GM18526 (cell line): ENCODE results near the gene UST.

Experiments
- POLR2A ChIP-seq: IDR thresholded peaks from 3 replicates; pipeline ENCODE4 v1.6.1; 2011; ENCODE audit not compliant: insufficient read length; ENCODE audit errors: extremely low read depth

UST gene

DNA sequence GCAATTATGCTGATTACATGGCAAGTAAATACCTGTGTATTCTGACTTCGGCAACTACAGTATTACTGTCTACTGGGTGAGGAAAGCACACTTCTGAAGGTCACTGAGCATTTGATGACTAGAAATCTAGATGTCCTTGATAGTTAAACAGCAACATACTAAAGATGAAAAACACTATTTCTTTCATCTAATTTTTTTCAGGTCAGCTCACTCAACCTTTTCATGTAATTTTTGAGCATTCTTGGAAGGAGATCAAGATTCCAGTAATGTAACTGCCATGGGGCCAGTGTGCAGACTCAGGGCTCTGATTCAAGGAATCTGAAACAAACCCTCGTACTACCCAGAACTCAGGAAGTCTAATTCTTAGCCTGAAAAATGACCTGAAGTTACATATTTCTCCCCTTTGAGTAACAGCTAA is 348.1 kb downstream of the UST start:
- no peak for TF ChIP-seq POLR2A

DNA sequence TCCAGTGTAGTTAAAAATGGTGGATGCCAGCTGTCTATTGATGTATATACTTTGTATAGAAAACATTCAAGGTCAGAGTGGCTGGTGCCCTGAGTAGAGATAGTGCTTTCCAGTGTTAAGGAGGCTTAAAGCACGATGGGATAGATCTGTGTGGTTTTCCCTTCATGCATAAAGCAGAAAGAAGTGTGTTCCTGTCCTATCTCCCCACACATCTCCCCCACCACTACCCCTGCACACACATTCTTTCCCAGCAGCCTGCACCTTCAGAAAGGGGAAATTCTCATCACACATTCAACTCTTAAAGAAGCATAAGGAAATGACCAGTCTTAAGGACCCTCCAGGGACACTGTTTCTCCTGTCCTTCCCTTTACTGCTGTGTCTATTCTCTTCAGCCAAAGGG is 349.0 kb downstream of the UST start:
- no peak for TF ChIP-seq POLR2A

DNA sequence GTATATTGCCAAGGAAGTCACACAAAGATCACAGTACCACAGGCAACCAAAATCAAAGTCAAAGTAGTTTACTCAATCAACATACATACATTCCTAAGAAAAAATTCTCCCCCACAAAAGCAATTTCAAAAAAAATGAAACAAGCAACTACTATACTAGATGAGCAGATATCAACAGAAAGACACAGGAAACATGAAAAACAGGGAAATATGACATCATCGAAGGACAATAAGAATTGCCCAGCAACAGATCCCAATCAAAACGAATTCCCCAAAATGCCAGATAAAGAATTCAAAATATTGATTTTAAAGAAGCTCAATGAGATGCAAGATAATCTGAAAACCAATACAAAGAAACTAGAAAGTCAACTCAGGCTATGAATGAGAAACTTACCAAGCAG is 351.0 kb downstream of the UST start:
- TF ChIP-seq POLR2A = no peak

DNA sequence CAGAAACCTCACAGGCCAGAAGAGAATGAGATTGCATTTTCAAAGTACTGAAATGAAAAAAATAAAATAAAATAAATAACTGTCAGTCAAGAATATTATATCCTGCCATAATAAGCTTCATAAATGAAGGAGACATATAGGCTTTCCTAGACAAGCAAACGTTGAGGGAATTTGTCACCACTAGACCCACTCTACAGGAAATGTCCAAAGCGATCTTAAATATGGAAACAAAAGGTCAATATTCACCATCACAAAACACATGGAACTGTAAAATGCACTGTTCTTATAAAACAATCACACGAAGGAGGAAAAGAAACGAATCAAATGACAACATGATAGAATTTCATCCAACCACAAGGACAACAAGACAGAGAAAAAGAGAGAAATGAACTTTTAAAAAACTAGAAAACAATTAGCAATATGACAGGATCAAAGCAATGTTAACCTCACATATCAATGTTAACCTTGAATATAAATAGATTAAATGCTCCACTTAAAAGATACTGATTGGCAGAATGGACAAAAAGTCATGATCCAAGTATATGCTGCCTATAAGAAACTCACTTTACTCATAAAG is 352.0 kb downstream of the UST start:
- TF ChIP-seq POLR2A = no peak

DNA sequence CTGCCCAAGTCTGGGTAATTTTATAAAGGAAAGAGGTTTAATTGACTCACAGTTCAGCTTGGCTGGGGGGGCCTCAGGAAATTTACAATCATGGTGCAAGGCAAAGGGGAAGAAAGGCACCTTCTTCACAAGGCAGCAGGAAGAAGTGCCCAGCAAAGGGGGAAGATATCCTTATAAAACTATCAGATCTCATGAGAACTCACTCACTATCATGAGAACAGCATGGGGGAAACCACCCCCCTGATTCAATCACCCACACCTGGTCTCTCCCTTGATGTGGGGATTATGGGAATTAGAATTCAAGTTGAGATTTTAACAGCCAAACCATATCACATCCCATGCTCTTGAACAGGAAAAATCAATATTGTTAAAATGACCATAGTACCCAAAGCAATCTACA is 355.5 kb downstream of the UST start:
- TF ChIP-seq POLR2A = no peak

DNA sequence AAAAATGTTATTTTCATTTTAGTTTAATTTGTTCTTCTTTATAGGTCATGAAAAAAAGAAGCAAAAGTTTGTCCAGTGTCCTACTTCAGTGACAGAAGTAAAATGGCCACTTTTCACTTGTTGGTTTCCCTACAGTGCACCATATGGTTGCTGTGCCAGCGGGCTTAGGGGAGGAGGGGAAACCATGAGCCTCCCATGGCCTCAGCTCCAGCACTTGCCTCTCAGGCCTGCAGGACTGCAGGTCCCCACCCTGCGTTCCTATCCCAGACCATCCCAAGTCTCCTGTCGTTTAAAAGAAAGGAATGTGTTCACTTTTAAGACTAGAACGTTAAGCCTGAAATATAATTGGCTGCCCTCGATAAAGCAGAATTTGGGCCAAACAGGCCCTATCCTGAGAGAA is 360.7 kb downstream of the UST start:
- no peak for TF ChIP-seq POLR2A

DNA sequence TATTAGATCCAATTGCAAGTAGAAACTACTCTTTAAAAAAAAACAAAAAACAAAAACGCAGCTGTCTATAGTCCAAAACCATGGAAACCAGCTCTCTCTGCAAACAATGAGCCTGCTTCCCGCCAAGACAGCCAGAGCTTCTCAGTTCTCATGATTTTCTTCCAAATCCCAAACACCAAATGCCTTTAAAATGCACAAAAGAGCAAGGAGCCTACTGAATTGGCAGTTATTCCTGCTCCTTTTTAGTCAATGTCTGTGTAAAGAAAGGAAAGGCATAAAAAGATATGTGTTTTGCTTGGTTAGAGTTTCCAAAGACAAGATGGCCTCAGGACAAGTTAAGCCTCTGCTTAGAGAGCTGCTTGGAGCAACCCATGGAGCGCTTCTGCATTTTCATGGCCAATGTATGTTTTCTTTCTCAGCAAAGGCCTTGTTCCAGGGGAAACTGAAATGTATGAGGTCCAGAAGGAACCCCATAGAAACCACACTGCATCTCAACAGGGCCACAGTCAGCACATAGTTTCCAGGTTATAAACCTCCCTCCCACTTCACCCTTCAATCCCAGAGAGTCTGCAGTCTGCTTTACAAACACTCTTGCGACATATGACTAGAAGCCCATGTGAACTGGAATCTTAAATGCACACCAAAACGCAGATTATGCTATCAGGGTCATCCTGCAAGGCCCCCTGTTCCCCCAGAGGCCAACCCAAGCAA is 361.4 kb downstream of the UST start:
- TF ChIP-seq POLR2A = no peak

DNA sequence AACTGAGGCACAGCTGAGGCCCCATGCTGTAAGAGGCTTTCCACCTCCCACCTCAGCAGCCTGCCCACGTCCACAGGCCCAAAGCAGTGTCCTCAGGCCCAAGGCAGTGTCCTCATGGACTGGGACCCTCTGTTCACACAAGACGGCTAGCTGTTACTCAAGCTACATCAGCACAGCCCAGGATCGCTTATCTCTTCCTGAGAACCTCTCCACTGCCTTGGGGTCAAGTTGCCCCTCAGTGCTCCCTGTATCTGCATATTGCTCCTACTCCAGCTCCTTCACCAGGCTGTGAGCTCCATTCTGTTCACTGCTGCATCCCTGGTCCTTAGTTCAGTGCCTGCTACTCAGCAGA is 361.9 kb downstream of the UST start:
- no peak for TF ChIP-seq POLR2A

DNA sequence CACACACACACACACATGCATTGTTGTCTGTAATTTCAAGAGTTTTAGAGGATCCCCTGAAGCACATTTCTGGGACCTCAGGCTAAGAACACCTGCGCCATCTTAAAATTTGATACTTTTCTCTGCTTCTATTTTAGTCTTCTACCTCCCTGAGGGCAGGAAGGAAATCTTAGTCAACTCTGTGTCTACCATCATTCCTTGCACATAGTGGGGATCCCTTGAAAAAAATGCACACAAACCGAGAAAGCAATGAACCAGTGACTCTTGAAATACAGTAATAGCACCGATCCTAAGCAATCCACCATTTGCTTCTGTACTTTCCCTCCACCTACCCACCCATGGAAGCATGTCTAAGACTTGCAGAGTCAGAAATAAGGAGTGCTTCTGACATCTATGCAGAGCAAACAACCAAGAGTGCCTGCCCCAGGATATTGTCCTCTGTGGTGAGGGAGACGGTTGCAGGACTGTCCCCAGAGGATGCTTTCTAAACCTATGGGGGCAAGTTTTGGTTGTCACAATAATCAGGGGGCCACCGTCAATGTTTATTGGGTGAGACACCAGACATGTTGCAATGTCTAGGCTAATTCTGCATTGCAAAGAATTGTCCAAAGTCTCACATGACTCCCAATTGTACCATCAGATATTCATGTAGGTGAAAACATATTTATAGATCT is 362.7 kb downstream of the UST start:
- no peak for TF ChIP-seq POLR2A

DNA sequence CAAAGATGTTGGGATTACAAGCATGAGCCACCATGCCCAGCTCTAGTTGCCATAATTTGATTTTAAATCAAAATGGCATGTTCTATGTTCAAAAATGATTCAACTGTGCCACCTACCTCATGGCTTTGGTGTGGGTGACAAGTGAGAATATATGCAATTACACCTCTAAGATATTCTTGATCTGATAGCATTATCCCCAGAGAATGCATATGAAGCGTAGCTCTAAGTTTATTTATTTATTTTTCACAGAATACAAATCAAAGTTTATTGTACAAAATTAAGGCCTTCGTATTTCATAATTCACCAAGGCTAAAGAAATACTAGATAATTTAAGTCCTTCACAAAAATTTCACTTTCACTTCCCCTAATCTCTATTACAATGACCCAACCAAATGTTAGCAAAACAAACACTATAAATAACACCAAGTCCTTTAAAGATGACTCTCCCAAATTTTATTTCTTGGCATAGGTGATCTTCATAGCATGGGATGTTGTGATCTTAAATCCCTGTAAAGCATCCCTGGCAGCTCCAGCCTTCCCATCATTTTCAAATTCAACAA is 364.8 kb downstream of the UST start:
- TF ChIP-seq POLR2A = no peak

DNA sequence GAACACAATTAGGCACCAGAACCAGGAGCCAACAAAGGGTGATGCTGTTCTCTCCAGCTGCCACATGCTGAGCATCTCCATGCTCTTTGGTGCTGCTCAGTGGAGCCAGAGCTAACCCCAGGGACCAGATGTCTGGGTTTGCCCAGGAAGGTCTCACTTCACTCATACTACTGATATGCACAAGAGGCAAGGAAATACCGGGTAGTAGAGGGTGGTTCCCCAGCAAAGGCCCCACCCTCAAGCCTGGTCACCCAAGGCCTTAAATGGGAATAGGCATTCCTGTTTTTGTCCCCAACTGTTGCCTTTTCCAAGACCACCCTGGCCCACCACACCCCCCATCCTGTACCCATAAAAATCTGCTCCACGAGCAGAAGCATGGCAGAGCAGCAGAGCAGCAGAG is 366.1 kb downstream of the UST start:
- no peak for TF ChIP-seq POLR2A

DNA sequence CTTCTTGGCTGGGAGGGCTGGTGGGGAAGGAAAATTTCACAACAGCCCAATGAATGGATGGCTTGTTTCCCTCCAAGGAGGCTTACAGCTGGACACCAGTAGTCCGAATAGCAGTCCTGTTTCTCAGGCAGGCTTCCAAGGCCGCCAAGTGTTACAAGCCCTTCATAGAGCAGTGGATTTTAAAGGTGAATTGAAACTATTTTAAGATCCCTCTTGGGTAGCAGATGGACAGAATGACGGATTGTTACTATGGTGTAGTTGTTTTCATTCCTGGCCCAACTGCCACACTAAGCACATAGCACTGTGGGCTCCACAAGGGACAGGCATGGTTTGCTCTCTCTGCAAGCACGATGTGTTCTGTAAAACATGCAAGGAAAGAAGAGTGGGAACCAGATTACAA is 367.3 kb downstream of the UST start:
- TF ChIP-seq POLR2A = no peak

DNA sequence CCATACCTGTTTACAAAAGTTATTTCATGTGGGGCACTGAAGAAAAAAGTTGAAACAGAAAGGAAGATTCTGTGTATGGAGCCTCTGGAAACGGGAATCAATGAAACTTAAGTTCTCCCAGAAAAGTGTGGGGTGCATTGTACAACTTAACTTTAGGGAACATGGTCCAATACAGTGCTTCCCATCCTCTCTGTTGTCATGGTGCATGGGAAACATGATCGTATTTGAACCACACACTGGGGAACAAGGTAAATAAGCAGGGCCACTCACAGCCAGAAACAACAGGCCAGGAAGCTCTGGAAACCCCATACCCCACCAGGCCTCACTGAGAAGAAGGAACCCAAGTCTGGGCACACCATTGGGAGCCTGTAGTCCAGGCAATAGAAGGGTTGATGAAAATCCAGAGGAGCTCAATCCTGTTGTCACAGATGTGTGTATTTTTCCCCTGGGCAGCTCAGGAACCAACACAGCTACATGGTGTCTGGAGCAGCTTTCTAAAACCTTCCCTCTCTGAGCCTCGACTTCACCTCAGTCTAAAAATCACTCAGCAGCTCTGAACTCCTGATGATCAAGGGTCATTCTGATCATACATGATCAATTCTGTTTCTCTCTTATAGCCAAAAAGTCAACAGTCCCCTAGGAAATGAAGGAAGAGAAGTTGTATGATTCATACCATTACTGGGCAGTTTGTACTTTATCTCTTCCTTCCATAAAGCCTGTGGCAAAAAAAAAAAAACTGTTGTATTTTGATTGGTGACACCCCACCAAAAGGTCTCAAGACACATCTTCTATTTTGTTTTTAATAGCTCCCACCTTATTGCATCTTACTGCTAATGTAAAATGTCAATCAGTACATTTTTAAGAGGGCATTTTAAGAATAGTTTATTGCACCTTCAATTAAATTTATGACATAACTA is 372.2 kb downstream of the UST start:
- no peak for TF ChIP-seq POLR2A

DNA sequence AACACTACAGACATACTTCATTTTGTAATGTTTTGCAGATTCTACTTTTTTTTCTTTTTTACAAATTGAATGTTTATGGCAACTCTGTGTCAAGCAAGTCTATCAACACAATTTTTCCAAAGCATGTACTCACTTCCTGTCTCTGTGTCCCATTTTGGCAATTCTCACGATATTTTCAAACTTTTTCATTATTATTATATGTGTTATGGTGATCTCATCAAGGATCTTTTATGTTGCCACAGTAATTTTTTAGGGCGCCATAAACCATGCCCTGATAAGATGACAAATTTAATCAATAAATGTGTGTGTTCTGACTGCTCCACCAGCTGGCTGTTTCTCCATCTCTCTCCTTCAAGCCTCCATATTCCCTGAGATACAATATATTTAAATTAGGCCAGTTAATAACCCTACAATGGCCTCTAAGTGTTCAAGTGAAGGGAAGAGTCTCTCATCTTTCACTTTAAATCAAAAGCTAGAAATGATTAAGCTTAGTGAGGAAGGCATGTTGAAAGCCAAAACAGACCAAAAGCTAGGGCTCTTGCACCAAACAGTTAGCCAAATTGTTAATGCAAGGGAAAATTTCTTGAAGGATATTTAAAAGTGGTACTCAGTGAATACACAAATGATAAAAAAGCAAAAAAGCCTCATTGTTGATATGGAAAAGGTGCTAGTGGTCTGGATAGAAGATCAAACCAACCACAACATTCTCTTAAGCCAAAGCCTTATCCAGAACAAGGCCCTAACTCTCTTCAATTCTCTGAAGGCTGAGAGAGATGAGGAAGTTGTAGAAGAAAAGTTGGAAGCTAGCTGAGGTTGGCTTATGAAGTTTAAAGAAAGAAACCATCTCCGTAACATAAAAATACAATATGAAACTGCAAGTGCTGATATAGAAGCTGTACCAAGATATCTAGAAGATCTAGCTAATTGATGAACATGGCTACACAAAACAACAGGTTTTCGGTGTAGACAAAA is 376.3 kb downstream of the UST start:
- no peak for TF ChIP-seq POLR2A

DNA sequence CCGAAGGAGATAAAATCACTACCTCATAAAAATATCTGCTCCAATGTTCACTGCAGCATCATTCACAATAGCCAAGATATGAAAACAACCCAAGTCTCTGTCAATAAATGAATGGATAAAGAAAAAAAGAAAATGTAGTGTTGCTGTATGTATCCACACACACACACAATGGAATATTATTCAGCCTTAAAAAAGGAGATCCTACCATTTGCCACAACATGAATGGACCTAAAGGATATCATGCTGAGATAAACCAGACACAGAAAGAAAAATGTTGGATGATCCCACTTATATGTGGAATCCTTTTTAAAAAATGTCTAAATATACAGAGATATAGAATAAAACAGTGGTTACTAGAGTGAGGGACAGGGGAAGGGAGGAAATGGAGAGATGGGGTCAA is 378.5 kb downstream of the UST start:
- TF ChIP-seq POLR2A = no peak
